H1 (cell line): ENCODE data around the gene CELF4. TPM values are rescaled to one million over a fixed set of nuclear protein-coding genes. Genes with fewer than 3 reads are reported as not detected.

Source experiments
- CHD1 ChIP-seq: IDR thresholded peaks from 2 replicates; pipeline ENCODE4 v1.6.1; 2012; ENCODE audit warnings: low read depth, low read length, improper control_type of control experiment
- EGR1 ChIP-seq: IDR thresholded peaks from 2 replicates; pipeline ENCODE4 v1.6.1; 2011; ENCODE audit warnings: low read depth, low read length, borderline replicate concordance
- GABPA ChIP-seq: IDR thresholded peaks from 2 replicates; pipeline ENCODE4 v1.6.1; 2011; ENCODE audit warnings: mild to moderate bottlenecking, low read length, moderate library complexity, borderline replicate concordance; ENCODE audit not compliant: insufficient read depth
- KDM5A ChIP-seq: fragments of 200-600 bp; IDR thresholded peaks from 2 replicates; pipeline ENCODE4 v1.7.1; 2012; ENCODE audit warnings: mild to moderate bottlenecking, low read length, inconsistent platforms, mixed read lengths
- RBBP5 ChIP-seq: IDR thresholded peaks from 2 replicates; pipeline ENCODE4 v1.7.1; 2012; ENCODE audit warnings: low read depth, mild to moderate bottlenecking, inconsistent platforms, low read length, moderate library complexity, borderline replicate concordance
- SP1 ChIP-seq: IDR thresholded peaks from 2 replicates; pipeline ENCODE4 v1.6.1; 2011; ENCODE audit warnings: low read depth, low read length
- TEAD4 ChIP-seq: IDR thresholded peaks from 2 replicates; pipeline ENCODE4 v1.6.1; 2012; ENCODE audit warnings: low read depth, low read length, inconsistent platforms, mixed read lengths
- YY1 ChIP-seq: IDR thresholded peaks from 2 replicates; pipeline ENCODE4 v1.6.1; 2011; ENCODE audit warnings: low read depth, mild to moderate bottlenecking, low read length
- polyA plus RNA-seq, 7 experiments: library from polyadenylated mRNA; depleted of rRNA in 3 of 7; stranded (reverse) in 5 of 7; unstranded in 2 of 7; fragments of >200 nt in 5 of 7; fragments of 200-250 nt in 2 of 7; gene quantifications; 1 replicate in 5 of 7; 2 replicates in 1 of 7; 4 replicates in 1 of 7; pipeline versions ENCODE4 v1.2.1 to v1.2.3, GENCODE V29; 2011 to 2013; ENCODE audit warnings: missing spikeins in 2 of 7, mixed read lengths in 2 of 7
- total RNA-seq: library from RNA; stranded (reverse); fragmentation: NEBNext Ultra II Directional; extraction: Animal tissue kit (Norgen Biotek cat#: 25700); gene quantifications from 2 replicates; pipeline ENCODE4 v1.2.1, GENCODE V29; 2021
- TF ChIP-seq, protein P1 (sequence below): fragments of 300-600 bp; sonication (generic); IDR thresholded peaks from 2 replicates; pipeline ENCODE4 v1.7.1; 2012; ENCODE audit warnings: low read length, moderate library complexity, mild to moderate bottlenecking, inconsistent platforms; ENCODE audit not compliant: insufficient replicate concordance

CELF4 gene
- total and polyA plus RNA-seq, 2 of the 8 experiments (the other 6 are each of a cell fraction or from before 2014, with no cell fraction given): 1.6 to 3.4 TPM

DNA sequence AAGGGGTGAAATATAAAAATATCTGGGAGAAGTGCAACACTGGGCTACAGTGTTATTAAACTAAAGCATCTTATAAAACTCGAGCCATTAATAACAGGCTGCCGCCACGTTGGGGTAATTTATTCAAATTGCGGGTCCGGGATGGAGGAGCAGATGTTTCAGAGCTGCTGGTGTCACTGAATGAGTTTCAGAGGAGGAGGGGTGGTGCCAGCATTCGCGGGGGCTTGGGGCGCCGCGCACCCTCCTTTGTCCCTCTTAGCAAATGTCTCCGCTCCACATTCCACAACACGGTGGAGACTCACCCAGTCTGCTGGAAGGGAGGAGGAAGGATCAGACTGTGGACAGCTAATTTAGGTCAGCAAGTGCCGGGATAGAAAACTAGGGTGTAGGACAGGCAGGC is 260.5 kb downstream of the CELF4 start (continued):
- TF ChIP-seq, protein P1, sequence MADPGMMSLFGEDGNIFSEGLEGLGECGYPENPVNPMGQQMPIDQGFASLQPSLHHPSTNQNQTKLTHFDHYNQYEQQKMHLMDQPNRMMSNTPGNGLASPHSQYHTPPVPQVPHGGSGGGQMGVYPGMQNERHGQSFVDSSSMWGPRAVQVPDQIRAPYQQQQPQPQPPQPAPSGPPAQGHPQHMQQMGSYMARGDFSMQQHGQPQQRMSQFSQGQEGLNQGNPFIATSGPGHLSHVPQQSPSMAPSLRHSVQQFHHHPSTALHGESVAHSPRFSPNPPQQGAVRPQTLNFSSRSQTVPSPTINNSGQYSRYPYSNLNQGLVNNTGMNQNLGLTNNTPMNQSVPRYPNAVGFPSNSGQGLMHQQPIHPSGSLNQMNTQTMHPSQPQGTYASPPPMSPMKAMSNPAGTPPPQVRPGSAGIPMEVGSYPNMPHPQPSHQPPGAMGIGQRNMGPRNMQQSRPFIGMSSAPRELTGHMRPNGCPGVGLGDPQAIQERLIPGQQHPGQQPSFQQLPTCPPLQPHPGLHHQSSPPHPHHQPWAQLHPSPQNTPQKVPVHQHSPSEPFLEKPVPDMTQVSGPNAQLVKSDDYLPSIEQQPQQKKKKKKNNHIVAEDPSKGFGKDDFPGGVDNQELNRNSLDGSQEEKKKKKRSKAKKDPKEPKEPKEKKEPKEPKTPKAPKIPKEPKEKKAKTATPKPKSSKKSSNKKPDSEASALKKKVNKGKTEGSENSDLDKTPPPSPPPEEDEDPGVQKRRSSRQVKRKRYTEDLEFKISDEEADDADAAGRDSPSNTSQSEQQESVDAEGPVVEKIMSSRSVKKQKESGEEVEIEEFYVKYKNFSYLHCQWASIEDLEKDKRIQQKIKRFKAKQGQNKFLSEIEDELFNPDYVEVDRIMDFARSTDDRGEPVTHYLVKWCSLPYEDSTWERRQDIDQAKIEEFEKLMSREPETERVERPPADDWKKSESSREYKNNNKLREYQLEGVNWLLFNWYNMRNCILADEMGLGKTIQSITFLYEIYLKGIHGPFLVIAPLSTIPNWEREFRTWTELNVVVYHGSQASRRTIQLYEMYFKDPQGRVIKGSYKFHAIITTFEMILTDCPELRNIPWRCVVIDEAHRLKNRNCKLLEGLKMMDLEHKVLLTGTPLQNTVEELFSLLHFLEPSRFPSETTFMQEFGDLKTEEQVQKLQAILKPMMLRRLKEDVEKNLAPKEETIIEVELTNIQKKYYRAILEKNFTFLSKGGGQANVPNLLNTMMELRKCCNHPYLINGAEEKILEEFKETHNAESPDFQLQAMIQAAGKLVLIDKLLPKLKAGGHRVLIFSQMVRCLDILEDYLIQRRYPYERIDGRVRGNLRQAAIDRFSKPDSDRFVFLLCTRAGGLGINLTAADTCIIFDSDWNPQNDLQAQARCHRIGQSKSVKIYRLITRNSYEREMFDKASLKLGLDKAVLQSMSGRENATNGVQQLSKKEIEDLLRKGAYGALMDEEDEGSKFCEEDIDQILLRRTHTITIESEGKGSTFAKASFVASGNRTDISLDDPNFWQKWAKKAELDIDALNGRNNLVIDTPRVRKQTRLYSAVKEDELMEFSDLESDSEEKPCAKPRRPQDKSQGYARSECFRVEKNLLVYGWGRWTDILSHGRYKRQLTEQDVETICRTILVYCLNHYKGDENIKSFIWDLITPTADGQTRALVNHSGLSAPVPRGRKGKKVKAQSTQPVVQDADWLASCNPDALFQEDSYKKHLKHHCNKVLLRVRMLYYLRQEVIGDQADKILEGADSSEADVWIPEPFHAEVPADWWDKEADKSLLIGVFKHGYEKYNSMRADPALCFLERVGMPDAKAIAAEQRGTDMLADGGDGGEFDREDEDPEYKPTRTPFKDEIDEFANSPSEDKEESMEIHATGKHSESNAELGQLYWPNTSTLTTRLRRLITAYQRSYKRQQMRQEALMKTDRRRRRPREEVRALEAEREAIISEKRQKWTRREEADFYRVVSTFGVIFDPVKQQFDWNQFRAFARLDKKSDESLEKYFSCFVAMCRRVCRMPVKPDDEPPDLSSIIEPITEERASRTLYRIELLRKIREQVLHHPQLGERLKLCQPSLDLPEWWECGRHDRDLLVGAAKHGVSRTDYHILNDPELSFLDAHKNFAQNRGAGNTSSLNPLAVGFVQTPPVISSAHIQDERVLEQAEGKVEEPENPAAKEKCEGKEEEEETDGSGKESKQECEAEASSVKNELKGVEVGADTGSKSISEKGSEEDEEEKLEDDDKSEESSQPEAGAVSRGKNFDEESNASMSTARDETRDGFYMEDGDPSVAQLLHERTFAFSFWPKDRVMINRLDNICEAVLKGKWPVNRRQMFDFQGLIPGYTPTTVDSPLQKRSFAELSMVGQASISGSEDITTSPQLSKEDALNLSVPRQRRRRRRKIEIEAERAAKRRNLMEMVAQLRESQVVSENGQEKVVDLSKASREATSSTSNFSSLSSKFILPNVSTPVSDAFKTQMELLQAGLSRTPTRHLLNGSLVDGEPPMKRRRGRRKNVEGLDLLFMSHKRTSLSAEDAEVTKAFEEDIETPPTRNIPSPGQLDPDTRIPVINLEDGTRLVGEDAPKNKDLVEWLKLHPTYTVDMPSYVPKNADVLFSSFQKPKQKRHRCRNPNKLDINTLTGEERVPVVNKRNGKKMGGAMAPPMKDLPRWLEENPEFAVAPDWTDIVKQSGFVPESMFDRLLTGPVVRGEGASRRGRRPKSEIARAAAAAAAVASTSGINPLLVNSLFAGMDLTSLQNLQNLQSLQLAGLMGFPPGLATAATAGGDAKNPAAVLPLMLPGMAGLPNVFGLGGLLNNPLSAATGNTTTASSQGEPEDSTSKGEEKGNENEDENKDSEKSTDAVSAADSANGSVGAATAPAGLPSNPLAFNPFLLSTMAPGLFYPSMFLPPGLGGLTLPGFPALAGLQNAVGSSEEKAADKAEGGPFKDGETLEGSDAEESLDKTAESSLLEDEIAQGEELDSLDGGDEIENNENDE: no peak
- TF ChIP-seq YY1: no peak
- TF ChIP-seq RBBP5: no peak
- TF ChIP-seq SP1: no peak
- no peak for TF ChIP-seq EGR1
- TF ChIP-seq CHD1: no peak
- no peak for TF ChIP-seq GABPA
- no peak for TF ChIP-seq KDM5A
- no peak for TF ChIP-seq TEAD4
